ENCODE measurements around the gene ELFN1.
"Not testable (repeated sequence)": the region's sequence is repeated elsewhere in the genome, so short reads cannot be mapped to it uniquely, and the experiment has no call there.

The ELFN1 gene

GRCh38 chr7:1755783-1756625 lies 85.9 kb downstream of the ELFN1 start:
- DNase-seq (ENCODE audit: low read depth), result no peak

- DNase-seq (ENCODE audit: low read depth), result no peak
These were observed 87.5 kb downstream of the ELFN1 start for GRCh38 chr7:1757601-1758000.

- no peak for DNase-seq (ENCODE audit: low read depth)
These were observed 88.2 kb downstream of the ELFN1 start for GRCh38 chr7:1758028-1758858.

GRCh38 chr7:1758859-1759521 lies 88.9 kb downstream of the ELFN1 start:
- no peak for DNase-seq (ENCODE audit: low read depth)

- DNase-seq (ENCODE audit: low read depth), result no peak
These were observed 91.0 kb downstream of the ELFN1 start for GRCh38 chr7:1761097-1761496.

- DNase-seq (ENCODE audit: low read depth), result no peak
These were observed 91.7 kb downstream of the ELFN1 start for GRCh38 chr7:1761774-1762173.

- no peak for DNase-seq (ENCODE audit: low read depth)
These were observed 92.3 kb downstream of the ELFN1 start for GRCh38 chr7:1762238-1762945.

GRCh38 chr7:1763033-1763432 lies 93.0 kb downstream of the ELFN1 start:
- no peak for DNase-seq (ENCODE audit: low read depth)

GRCh38 chr7:1763911-1764310 lies 93.8 kb downstream of the ELFN1 start:
- DNase-seq (ENCODE audit: low read depth), result not testable (repeated sequence)

GRCh38 chr7:1765336-1765735 lies 95.3 kb downstream of the ELFN1 start:
- DNase-seq (ENCODE audit: low read depth), result no peak

GRCh38 chr7:1767524-1767923 lies 97.4 kb downstream of the ELFN1 start:
- no peak for DNase-seq (ENCODE audit: low read depth)

GRCh38 chr7:1768832-1769231 lies 98.8 kb downstream of the ELFN1 start:
- DNase-seq (ENCODE audit: low read depth), result no peak

GRCh38 chr7:1769286-1770200 lies 99.5 kb downstream of the ELFN1 start:
- DNase-seq (ENCODE audit: low read depth), result no peak

GRCh38 chr7:1770331-1770730 lies 100.3 kb downstream of the ELFN1 start:
- no peak for DNase-seq (ENCODE audit: low read depth)

- DNase-seq (ENCODE audit: low read depth), result no peak
These were observed 105.3 kb downstream of the ELFN1 start for GRCh38 chr7:1775389-1775788.

GRCh38 chr7:1777122-1777521 lies 107.0 kb downstream of the ELFN1 start:
- DNase-seq (ENCODE audit: low read depth), result no peak

- no peak for DNase-seq (ENCODE audit: low read depth)
These were observed 109.4 kb downstream of the ELFN1 start for GRCh38 chr7:1779445-1779844.

GRCh38 chr7:1781369-1781768 lies 111.3 kb downstream of the ELFN1 start:
- DNase-seq (ENCODE audit: low read depth), result no peak

GRCh38 chr7:1785839-1786238 lies 115.8 kb downstream of the ELFN1 start:
- DNase-seq (ENCODE audit: low read depth), result no peak

GRCh38 chr7:1787241-1787640 lies 117.2 kb downstream of the ELFN1 start:
- no peak for DNase-seq (ENCODE audit: low read depth)

GRCh38 chr7:1787681-1788235 lies 117.7 kb downstream of the ELFN1 start:
- no peak for DNase-seq (ENCODE audit: low read depth)
